PC-9 (cell line): ENCODE measurements around the gene ERN1. TPM values are rescaled to one million over a fixed set of nuclear protein-coding genes. Genes with fewer than 3 reads are reported as not detected.

ENCODE experiments used
- BruUV-seq: library from RNA; stranded (reverse); fragments of 400-500 nt; replicated peaks from 2 replicates; lab custom pipeline; 2021; lab: Mats Ljungman, UMichigan
- CTCF ChIA-PET: fragments of 300-600 bp; sonication (Branson Sonifier 250); formaldehyde crosslinking; loops from one replicate; lab custom pipeline; 2022; ENCODE audit warnings: antibody characterized with exemption; lab: Charles Lee
- POLR2A ChIA-PET: fragments of 300-600 bp; sonication (Branson Sonifier 250); formaldehyde crosslinking; loops from one replicate; lab custom pipeline; 2022; ENCODE audit warnings: antibody characterized with exemption; ENCODE audit not compliant: unreplicated experiment; lab: Charles Lee
- DNase-seq, 2 experiments: peaks; one replicate each; pipeline versions ENCODE4 v3.0.0 to v3.0.0-alpha.2; 2015 to 2022; ENCODE audit warnings: mixed read lengths in 1 of 2
- H2AFZ ChIP-seq: fragments of 200-600 bp; sonication (generic); 2 replicates; pipeline ENCODE4 v1.8.1; 2017; ENCODE audit warnings: antibody characterized with exemption
- H3F3A ChIP-seq: fragments of 200-600 bp; sonication (generic); 2 replicates; pipeline ENCODE4 v1.8.1; 2017; ENCODE audit warnings: antibody characterized with exemption, mild to moderate bottlenecking, low read depth; ENCODE audit not compliant: insufficient read depth
- H3K27ac ChIP-seq: fragments of 200-600 bp; sonication (generic); 2 replicates; pipeline ENCODE4 v1.6.1; 2016; ENCODE audit warnings: mixed run types
- H3K27me3 ChIP-seq: fragments of 200-600 bp; sonication (generic); 2 replicates; pipeline ENCODE4 v1.6.1; 2016; ENCODE audit warnings: low read depth, mixed run types; ENCODE audit not compliant: insufficient read depth
- H3K36me3 ChIP-seq: fragments of 200-600 bp; sonication (generic); 2 replicates; pipeline ENCODE4 v1.6.1; 2016; ENCODE audit warnings: low read depth, mixed run types
- H3K4me1 ChIP-seq: fragments of 200-600 bp; sonication (generic); replicated peaks from 2 replicates; pipeline ENCODE4 v1.6.1; 2016; ENCODE audit warnings: mixed run types; ENCODE audit not compliant: insufficient read depth
- H3K4me2 ChIP-seq: fragments of 200-600 bp; sonication (generic); 2 replicates; pipeline ENCODE4 v1.6.1; 2017; ENCODE audit warnings: mixed run types
- H3K4me3 ChIP-seq: fragments of 200-600 bp; sonication (generic); 2 replicates; pipeline ENCODE4 v1.6.1; 2016; ENCODE audit warnings: mixed run types
- H3K79me2 ChIP-seq: fragments of 200-600 bp; sonication (generic); 2 replicates; pipeline ENCODE4 v1.6.1; 2017; ENCODE audit warnings: low read depth, mixed run types
- H3K9me2 ChIP-seq: fragments of 200-600 bp; sonication (generic); 2 replicates; pipeline ENCODE4 v1.8.1; 2017; ENCODE audit warnings: mild to moderate bottlenecking; ENCODE audit not compliant: insufficient read depth
- H3K9me3 ChIP-seq: fragments of 200-600 bp; sonication (generic); 2 replicates; pipeline ENCODE4 v1.8.1; 2016; ENCODE audit warnings: low read depth; ENCODE audit not compliant: insufficient read depth
- H4K20me1 ChIP-seq: fragments of 200-600 bp; sonication (generic); 2 replicates; pipeline ENCODE4 v1.8.1; 2017; ENCODE audit not compliant: insufficient read depth
- EZH2 ChIP-seq: fragments of 200-600 bp; sonication (generic); IDR thresholded peaks from 2 replicates; pipeline ENCODE4 v1.8.0; 2017; ENCODE audit warnings: antibody characterized with exemption, low read depth
- intact Hi-C: fragments of 100-400 bp; cut with micrococcal nuclease; formaldehyde crosslinking; loops from one replicate; pipeline ENCODE4 v1.10.0; 2022; ENCODE audit not compliant: unreplicated experiment
- total RNA-seq: library from RNA; stranded (reverse); gene quantifications from 2 replicates; pipeline ENCODE4 v1.2.3, GENCODE V29; 2021
- TF ChIP-seq, protein P1 (sequence below): fragments of 200-600 bp; sonication (generic); conservative IDR thresholded peaks from 2 replicates; pipeline ENCODE4 v1.6.1; 2017; ENCODE audit warnings: mixed run types, antibody characterized with exemption, mild to moderate bottlenecking, moderate library complexity

Gene ERN1
- total RNA-seq, 1 experiment from 2014 or later = 9.2 TPM

DNA sequence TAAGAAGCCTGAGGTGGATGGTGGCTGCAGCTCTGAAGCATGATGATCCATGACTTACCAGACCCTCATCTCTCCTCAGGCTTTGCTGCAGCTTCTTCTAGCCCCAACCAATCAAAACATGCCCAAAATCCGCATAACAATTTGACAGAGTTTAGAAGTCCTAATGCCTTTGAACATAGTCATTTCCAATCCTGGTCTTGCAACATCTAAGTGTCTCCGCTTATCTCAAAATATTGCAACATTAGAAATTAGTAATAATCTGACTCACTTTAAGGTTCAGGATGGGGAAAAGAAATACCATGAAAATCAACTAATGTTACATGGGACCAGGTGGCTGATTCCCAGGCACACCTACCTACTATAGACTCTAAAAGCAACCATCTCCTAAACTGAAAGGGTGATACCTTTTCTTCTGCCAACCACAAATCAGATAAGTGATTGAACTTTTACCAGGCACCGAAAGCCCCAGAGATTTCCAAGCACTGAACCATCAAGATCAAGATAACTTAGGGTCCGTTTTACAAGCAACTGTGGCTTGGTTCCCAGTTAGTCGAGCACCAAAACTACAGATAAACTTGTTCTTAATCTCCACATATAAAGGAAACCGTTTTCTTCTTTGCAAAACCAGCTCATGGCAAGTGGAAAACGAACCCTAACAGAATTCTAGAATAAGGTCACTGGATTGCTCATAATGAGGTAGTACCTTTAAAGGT, 14.0 kb downstream of the ERN1 start:
- H2AFZ ChIP-seq = no peak overlapping the region
- ChIA-PET POLR2A (interaction anchor here (0.6 to 0.7 kb wide), 2 partner anchors 9 to 96 kb away, joined by 3 to 5 read pairs; partner anchors contain the start of gene ICAM2), CTCF (interaction anchor here (1.0 kb wide), 1 partner anchor 166 kb away, joined by 3 read pairs; no protein-coding TSS in a partner anchor)
- no peak for TF ChIP-seq EZH2
- TF ChIP-seq, protein P1, sequence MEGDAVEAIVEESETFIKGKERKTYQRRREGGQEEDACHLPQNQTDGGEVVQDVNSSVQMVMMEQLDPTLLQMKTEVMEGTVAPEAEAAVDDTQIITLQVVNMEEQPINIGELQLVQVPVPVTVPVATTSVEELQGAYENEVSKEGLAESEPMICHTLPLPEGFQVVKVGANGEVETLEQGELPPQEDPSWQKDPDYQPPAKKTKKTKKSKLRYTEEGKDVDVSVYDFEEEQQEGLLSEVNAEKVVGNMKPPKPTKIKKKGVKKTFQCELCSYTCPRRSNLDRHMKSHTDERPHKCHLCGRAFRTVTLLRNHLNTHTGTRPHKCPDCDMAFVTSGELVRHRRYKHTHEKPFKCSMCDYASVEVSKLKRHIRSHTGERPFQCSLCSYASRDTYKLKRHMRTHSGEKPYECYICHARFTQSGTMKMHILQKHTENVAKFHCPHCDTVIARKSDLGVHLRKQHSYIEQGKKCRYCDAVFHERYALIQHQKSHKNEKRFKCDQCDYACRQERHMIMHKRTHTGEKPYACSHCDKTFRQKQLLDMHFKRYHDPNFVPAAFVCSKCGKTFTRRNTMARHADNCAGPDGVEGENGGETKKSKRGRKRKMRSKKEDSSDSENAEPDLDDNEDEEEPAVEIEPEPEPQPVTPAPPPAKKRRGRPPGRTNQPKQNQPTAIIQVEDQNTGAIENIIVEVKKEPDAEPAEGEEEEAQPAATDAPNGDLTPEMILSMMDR = no peak
- no peaks in the 10 kb centered on the region; the same call in 1 of the 2 replicates for H4K20me1 ChIP-seq
- H3K9me3 ChIP-seq = no peaks in the 10 kb centered on the region
- peak overlapping the region; percentile 86 for H3K27ac ChIP-seq
- intact Hi-C loops = no loop called here
- 0 out of 2 replicates have a peak, but pooled peaks cover 6% of the 10 kb centered on the region for H3K36me3 ChIP-seq
- peaks cover 53% of the 10 kb centered on the region for H3K4me1 ChIP-seq
- H3K27me3 ChIP-seq = no peaks in the 10 kb centered on the region
- peak in 1 of 2 experiments; percentile 93 for DNase-seq
- H3K79me2 ChIP-seq = peaks cover 73% of the 10 kb centered on the region
- peaks cover 56% of the 10 kb centered on the region for H3F3A ChIP-seq
- BruUV-seq = no TSS peak
- H3K9me2 ChIP-seq = no peaks in the 10 kb centered on the region
- H3K4me2 ChIP-seq = peak overlapping the region; percentile 74
- peak overlapping the region; percentile 30; the same call in 1 of the 2 replicates for H3K4me3 ChIP-seq

DNA sequence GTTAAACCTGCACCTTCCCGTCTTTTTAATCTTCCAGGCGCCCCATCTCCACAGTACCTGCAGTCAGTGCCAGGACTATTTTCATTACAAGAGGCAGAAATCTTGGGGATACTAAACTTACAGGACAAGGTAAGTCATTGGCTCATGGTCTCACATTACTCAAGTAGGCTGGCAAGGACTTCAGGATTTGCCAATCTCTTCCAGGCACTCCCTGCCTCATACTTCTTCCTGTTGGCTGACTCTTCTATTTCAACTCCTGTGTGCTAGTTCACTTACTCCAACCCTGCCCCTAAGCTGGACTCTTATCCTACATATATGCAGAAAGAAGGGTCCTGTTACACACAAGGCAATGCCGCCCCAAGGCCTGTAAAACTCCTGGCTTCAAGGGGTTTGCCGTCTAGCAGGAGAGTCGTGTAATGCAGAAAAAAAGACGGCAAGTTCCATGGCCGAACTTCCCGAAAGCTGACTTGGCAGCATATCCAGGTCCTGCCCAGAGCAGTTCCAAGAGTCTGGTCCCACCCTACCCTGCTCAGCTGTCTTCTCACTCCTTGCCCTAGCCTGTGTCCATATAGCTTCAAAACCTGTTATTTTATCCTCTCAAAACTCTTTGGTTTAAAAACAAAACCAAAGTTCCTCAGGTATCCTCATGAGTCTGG, 14.8 kb downstream of the ERN1 start:
- Histone ChIP-seq H3K4me1 (peaks cover 58% of the 10 kb centered on the region), H3K9me3 (no peaks in the 10 kb centered on the region), H4K20me1 (no peaks in the 10 kb centered on the region; the same call in 1 of the 2 replicates), H2AFZ (no peak overlapping the region), H3F3A (peaks cover 56% of the 10 kb centered on the region), H3K79me2 (peaks cover 73% of the 10 kb centered on the region), H3K4me2 (peak overlapping the region; percentile 74), H3K4me3 (no peak overlapping the region), H3K9me2 (no peaks in the 10 kb centered on the region), H3K27ac (peak overlapping the region; percentile 86), H3K27me3 (no peaks in the 10 kb centered on the region), H3K36me3 (0 out of 2 replicates have a peak, but pooled peaks cover 6% of the 10 kb centered on the region)
- intact Hi-C loops = no loop called here
- DNase-seq = peak in 1 of 2 experiments; percentile 79
- ChIA-PET CTCF (interaction anchor here (1.0 kb wide), 1 partner anchor 167 kb away, joined by 3 read pairs; no protein-coding TSS in a partner anchor), POLR2A (no interaction called here)
- BruUV-seq = no TSS peak
- no peak for TF ChIP-seq EZH2
- TF ChIP-seq, protein P1 = no peak

DNA sequence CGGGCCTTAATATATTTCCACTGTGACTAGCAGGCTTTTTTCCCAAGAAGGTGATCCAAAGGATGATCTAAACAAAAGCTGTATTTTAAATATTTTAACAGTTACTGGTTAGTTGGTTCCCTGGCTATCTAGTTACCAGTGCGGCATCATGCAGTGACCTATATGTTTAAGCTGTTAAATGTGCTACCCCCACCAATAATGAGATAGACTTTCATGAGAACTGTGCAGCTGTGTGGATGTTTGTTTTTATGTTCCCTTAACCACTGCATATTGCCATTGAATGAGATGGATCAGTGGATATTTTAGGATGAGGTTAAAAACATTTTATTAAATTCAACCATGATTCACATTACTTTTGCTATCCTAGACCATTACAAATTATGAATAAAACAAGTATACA, 16.9 kb downstream of the ERN1 start:
- ChIA-PET POLR2A (no interaction called here), CTCF (no interaction called here)
- Histone ChIP-seq H3K27me3 (no peaks in the 10 kb centered on the region), H3K4me2 (no peak overlapping the region), H2AFZ (no peak overlapping the region), H3K4me3 (no peak overlapping the region), H3K79me2 (peaks cover 70% of the 10 kb centered on the region), H3K9me3 (no peaks in the 10 kb centered on the region), H3F3A (peaks cover 52% of the 10 kb centered on the region), H3K9me2 (no peaks in the 10 kb centered on the region), H4K20me1 (no peaks in the 10 kb centered on the region), H3K4me1 (peaks cover 53% of the 10 kb centered on the region), H3K27ac (no peak overlapping the region), H3K36me3 (0 out of 2 replicates have a peak, but pooled peaks cover 6% of the 10 kb centered on the region)
- intact Hi-C loops = no loop called here
- no peak for TF ChIP-seq EZH2
- TF ChIP-seq, protein P1 = no peak
- no peak for DNase-seq
- no TSS peak for BruUV-seq
